ENCODE results near the gene DAPP1. TPM values are rescaled to one million over a fixed set of nuclear protein-coding genes. Genes with fewer than 3 reads are reported as not detected.
"Not testable (repeated sequence)": the region's sequence is repeated elsewhere in the genome, so short reads cannot be mapped to it uniquely, and the experiment has no call there.

DAPP1 gene
- total RNA-seq, 1 experiment from 2014 or later = 17.6 TPM

- no peak overlapping the region for H3K4me3 Mint-ChIP-seq (ENCODE audit: unreplicated experiment)
- ChIA-PET CTCF (interaction anchor here (0.6 to 4.7 kb wide), 6 partner anchors 10 to 501 kb away, joined by 3 to 25 read pairs (median 4); no protein-coding TSS in a partner anchor), POLR2A (interaction anchor here (0.6 to 2.2 kb wide), 5 partner anchors 8 to 264 kb away, joined by 3 to 23 read pairs (median 3); partner anchors contain the start of genes DAPP1 and LAMTOR3)
- H3K4me1 Mint-ChIP-seq (ENCODE audit: insufficient read depth, unreplicated experiment) = peaks cover 18% of the 10 kb centered on the region
- TF ChIP-seq CTCF (IDR thresholded peaks at IDR 0.05; ENCODE audit: unreplicated experiment) = no peak
- DNase-seq (ENCODE audit: unreplicated experiment) = peak; percentile 61
- no peaks in the 10 kb centered on the region for H3K27me3 Mint-ChIP-seq (ENCODE audit: insufficient read depth, unreplicated experiment)
- BruUV-seq (replicated peaks) = no TSS peak
- H3K36me3 Mint-ChIP-seq (ENCODE audit: insufficient read depth, unreplicated experiment) = peaks cover 6% of the 10 kb centered on the region
- H3K27ac Mint-ChIP-seq (ENCODE audit: low read depth, unreplicated experiment) = no peak overlapping the region
- no peaks in the 10 kb centered on the region for H3K9me3 Mint-ChIP-seq (ENCODE audit: unreplicated experiment)
- intact Hi-C loops (cut with micrococcal nuclease) = no loop called here
Measured at GRCh38 chr4:99827454-99827853, 10.8 kb downstream of the DAPP1 start.

GRCh38 chr4:99827857-99828256 lies 11.2 kb downstream of the DAPP1 start:
- intact Hi-C loops (cut with micrococcal nuclease) = no loop called here
- no peak for TF ChIP-seq CTCF (IDR thresholded peaks at IDR 0.05; ENCODE audit: unreplicated experiment)
- H3K4me1 Mint-ChIP-seq (ENCODE audit: insufficient read depth, unreplicated experiment) = peaks cover 18% of the 10 kb centered on the region
- peaks cover 6% of the 10 kb centered on the region for H3K36me3 Mint-ChIP-seq (ENCODE audit: insufficient read depth, unreplicated experiment)
- POLR2A ChIA-PET = interaction anchor here (0.6 to 2.2 kb wide), 6 partner anchors 8 to 265 kb away, joined by 3 to 23 read pairs (median 3); partner anchors contain the start of genes DAPP1 and LAMTOR3
- no peaks in the 10 kb centered on the region for H3K9me3 Mint-ChIP-seq (ENCODE audit: unreplicated experiment)
- CTCF ChIA-PET = interaction anchor here (0.6 to 4.7 kb wide), 6 partner anchors 10 to 501 kb away, joined by 3 to 25 read pairs (median 4); no protein-coding TSS in a partner anchor
- no peak for DNase-seq (ENCODE audit: unreplicated experiment)
- no peaks in the 10 kb centered on the region for H3K27me3 Mint-ChIP-seq (ENCODE audit: insufficient read depth, unreplicated experiment)
- TSS peak; percentile 92 for BruUV-seq (replicated peaks)
- no peak overlapping the region for H3K27ac Mint-ChIP-seq (ENCODE audit: low read depth, unreplicated experiment)
- no peak overlapping the region for H3K4me3 Mint-ChIP-seq (ENCODE audit: unreplicated experiment)

- Mint-ChIP-seq H3K4me3 (ENCODE audit: unreplicated experiment) (no peak overlapping the region), H3K9me3 (ENCODE audit: unreplicated experiment) (no peaks in the 10 kb centered on the region), H3K27me3 (ENCODE audit: insufficient read depth, unreplicated experiment) (no peaks in the 10 kb centered on the region), H3K36me3 (ENCODE audit: insufficient read depth, unreplicated experiment) (peaks cover 6% of the 10 kb centered on the region), H3K4me1 (ENCODE audit: insufficient read depth, unreplicated experiment) (peaks cover 18% of the 10 kb centered on the region), H3K27ac (ENCODE audit: low read depth, unreplicated experiment) (no peak overlapping the region)
- intact Hi-C loops (cut with micrococcal nuclease) = no loop called here
- ChIA-PET POLR2A (interaction anchor here (0.7 to 2.2 kb wide), 5 partner anchors 9 to 218 kb away, joined by 3 to 23 read pairs (median 3); partner anchors contain the start of genes DAPP1 and LAMTOR3), CTCF (interaction anchor here (1.3 to 4.7 kb wide), 3 partner anchors 11 to 104 kb away, joined by 6 to 25 read pairs (median 7); no protein-coding TSS in a partner anchor)
- no peak for TF ChIP-seq CTCF (IDR thresholded peaks at IDR 0.05; ENCODE audit: unreplicated experiment)
- no peak for DNase-seq (ENCODE audit: unreplicated experiment)
- BruUV-seq (replicated peaks) = no TSS peak
Measured at GRCh38 chr4:99828477-99828876, 11.8 kb downstream of the DAPP1 start.

- H3K4me3 Mint-ChIP-seq (ENCODE audit: unreplicated experiment); H3K27me3 Mint-ChIP-seq (ENCODE audit: insufficient read depth, unreplicated experiment); BruUV-seq (replicated peaks); intact Hi-C loops (cut with micrococcal nuclease); H3K36me3 Mint-ChIP-seq (ENCODE audit: insufficient read depth, unreplicated experiment); H3K9me3 Mint-ChIP-seq (ENCODE audit: unreplicated experiment); DNase-seq (ENCODE audit: unreplicated experiment); H3K27ac Mint-ChIP-seq (ENCODE audit: low read depth, unreplicated experiment): not testable (repeated sequence)
- H3K4me1 Mint-ChIP-seq (ENCODE audit: insufficient read depth, unreplicated experiment) = peaks cover 18% of the 10 kb centered on the region
- CTCF ChIA-PET = interaction anchor here (0.7 kb wide), 1 partner anchor 172 kb away, joined by 3 read pairs; no protein-coding TSS in a partner anchor
- POLR2A ChIA-PET = interaction anchor here (0.9 to 2.0 kb wide), 3 partner anchors 10 to 121 kb away, joined by 3 to 6 read pairs (median 5); no protein-coding TSS in a partner anchor
Measured at GRCh38 chr4:99830051-99830450, 13.4 kb downstream of the DAPP1 start.
